ENCODE measurements around the gene FCSK. TPM values are rescaled to one million over a fixed set of nuclear protein-coding genes. Genes with fewer than 3 reads are reported as not detected.

FCSK gene
- total and polyA plus RNA-seq, 10 of the 15 experiments (the other 5 are each of a cell fraction or from before 2014, with no cell fraction given), result 0.60 to 17.6 (median 7.4) TPM

GRCh38 chr16:70511833-70512232 lies 57.4 kb downstream of the FCSK start:
- BruUV-seq (replicated peaks), result no TSS peak
- intact Hi-C loops (cut with micrococcal nuclease; ENCODE audit: unreplicated experiment) (no loop called here), in situ Hi-C loops (cut with MboI) (no loop called here)
- ATAC-seq (no peak), DNase-seq (ENCODE audit: low read depth, low spot score) (no peak), FAIRE-seq (no peak)
- Histone ChIP-seq H3K27ac (ENCODE audit: control insufficient read depth, insufficient read depth) (no peak overlapping the region), H3K36me3 (ENCODE audit: control insufficient read depth in 2 of 2, insufficient read depth in 2 of 2, low read length in 1 of 2) (peaks cover 4 to 18% of the 10 kb centered on the region in 2 experiments), H2AFZ (ENCODE audit: control insufficient read depth, low read depth, low read length) (no peak overlapping the region), H3K4me1 (ENCODE audit: control insufficient read depth, insufficient read depth, low read length) (no peaks in the 10 kb centered on the region), H3K27me3 (replicated peaks in 1 of 2; ENCODE audit: control insufficient read depth in 2 of 2, insufficient read depth in 2 of 2, low read length in 1 of 2) (no peaks in the 10 kb centered on the region), H3K9ac (ENCODE audit: control insufficient read depth, insufficient read depth, low read length) (no peak overlapping the region), H3K4me2 (ENCODE audit: control insufficient read depth, insufficient read depth) (no peak overlapping the region), H3K4me3 (no peak overlapping the region), H4K20me1 (ENCODE audit: control insufficient read depth, insufficient read depth) (no peaks in the 10 kb centered on the region), H3K9me3 (replicated peaks; ENCODE audit: control insufficient read depth, insufficient read depth, low read length) (no peaks in the 10 kb centered on the region), H3K79me2 (ENCODE audit: control insufficient read depth, insufficient read depth, low read length) (no peaks in the 10 kb centered on the region)
- CTCF ChIA-PET, result interaction anchor here (0.8 kb wide), 1 partner anchor 10 kb away, joined by 4 read pairs; no protein-coding TSS in a partner anchor
- WGBS (ENCODE audit: insufficient coverage, insufficient replicate concordance, low lambda C conversion rate, missing lambda C conversion rate), result 27% methylated on average over 1 of the region's 1 CpG
- RAD21 ChIA-PET (ENCODE audit: unreplicated experiment), result no interaction called here
- TF ChIP-seq RB1 (IDR thresholded peaks at IDR 0.05; ENCODE audit: borderline replicate concordance), result no peak
- no peak for TF ChIP-seq HCFC1 (IDR thresholded peaks at IDR 0.05; ENCODE audit: low read length)
- TF ChIP-seq SPI1 (IDR thresholded peaks at IDR 0.05; ENCODE audit: borderline replicate concordance, insufficient read depth, low read depth, low read length), result no peak
- TF ChIP-seq ZBTB11 (CRISPR knock-in tag; IDR thresholded peaks at IDR 0.05), result no peak
- no peak for TF ChIP-seq YBX1 (IDR thresholded peaks at IDR 0.05)
- TF ChIP-seq SKIL (IDR thresholded peaks at IDR 0.05; ENCODE audit: low read depth, poor library complexity, severe bottlenecking), result no peak
- no peak for TF ChIP-seq PAX8 (IDR thresholded peaks at IDR 0.05)
- SMC1A ChIA-PET (ENCODE audit: uncharacterized antibody, unreplicated experiment), result no interaction called here
- POLR2A ChIA-PET, result interaction anchor here (0.7 kb wide), 2 partner anchors 10 to 72 kb away, joined by 3 read pairs; no protein-coding TSS in a partner anchor
